Epithelial cell of proximal tubule (primary cell): ENCODE results near the gene PLS3. TPM values are rescaled to one million over a fixed set of nuclear protein-coding genes. Genes with fewer than 3 reads are reported as not detected.
"Not testable (repeated sequence)": the region's sequence is repeated elsewhere in the genome, so short reads cannot be mapped to it uniquely, and the experiment has no call there.

Experiments
- DNase-seq: peaks from one replicate; pipeline ENCODE4 v3.0.0-alpha.2; 2011; ENCODE audit warnings: low read depth
- H3K4me3 ChIP-seq: 2 replicates; pipeline ENCODE4 v1.5.1; 2011; ENCODE audit warnings: low read depth, mild to moderate bottlenecking, low read length
- total RNA-seq: library from RNA; depleted of rRNA; stranded (reverse); fragments of >200 nt; gene quantifications from 2 replicates; pipeline ENCODE4 v1.2.3, GENCODE V29; 2015
- TF ChIP-seq, protein P1 (sequence below): conservative IDR thresholded peaks from 2 replicates; pipeline ENCODE4 v1.5.1; 2012; ENCODE audit warnings: low read depth, mild to moderate bottlenecking, low read length

PLS3 gene
- total RNA-seq, 1 donor from 2014 or later: 133 TPM

DNA sequence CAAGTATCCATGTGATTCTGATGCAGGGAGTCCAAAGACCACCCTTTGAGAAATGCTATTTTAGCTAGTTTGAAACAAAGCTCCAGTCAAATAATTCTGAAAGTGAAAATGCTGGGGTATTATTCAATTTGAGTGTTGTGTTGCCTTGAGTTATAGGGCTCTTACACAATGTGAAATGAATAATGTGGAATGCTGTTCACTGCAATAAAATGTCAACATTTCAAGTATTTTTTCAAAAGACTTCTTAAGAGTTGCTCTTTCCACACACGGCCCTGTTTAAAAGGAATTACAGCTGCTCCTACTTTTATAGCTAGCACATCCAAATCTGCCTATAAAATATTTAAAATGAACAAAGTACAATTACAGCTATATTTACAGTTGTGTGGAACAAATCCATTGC is 27.5 kb upstream of the PLS3 start:
- TF ChIP-seq, protein P1, sequence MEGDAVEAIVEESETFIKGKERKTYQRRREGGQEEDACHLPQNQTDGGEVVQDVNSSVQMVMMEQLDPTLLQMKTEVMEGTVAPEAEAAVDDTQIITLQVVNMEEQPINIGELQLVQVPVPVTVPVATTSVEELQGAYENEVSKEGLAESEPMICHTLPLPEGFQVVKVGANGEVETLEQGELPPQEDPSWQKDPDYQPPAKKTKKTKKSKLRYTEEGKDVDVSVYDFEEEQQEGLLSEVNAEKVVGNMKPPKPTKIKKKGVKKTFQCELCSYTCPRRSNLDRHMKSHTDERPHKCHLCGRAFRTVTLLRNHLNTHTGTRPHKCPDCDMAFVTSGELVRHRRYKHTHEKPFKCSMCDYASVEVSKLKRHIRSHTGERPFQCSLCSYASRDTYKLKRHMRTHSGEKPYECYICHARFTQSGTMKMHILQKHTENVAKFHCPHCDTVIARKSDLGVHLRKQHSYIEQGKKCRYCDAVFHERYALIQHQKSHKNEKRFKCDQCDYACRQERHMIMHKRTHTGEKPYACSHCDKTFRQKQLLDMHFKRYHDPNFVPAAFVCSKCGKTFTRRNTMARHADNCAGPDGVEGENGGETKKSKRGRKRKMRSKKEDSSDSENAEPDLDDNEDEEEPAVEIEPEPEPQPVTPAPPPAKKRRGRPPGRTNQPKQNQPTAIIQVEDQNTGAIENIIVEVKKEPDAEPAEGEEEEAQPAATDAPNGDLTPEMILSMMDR: no peak
- H3K4me3 ChIP-seq: no peak overlapping the region
- no peak for DNase-seq

DNA sequence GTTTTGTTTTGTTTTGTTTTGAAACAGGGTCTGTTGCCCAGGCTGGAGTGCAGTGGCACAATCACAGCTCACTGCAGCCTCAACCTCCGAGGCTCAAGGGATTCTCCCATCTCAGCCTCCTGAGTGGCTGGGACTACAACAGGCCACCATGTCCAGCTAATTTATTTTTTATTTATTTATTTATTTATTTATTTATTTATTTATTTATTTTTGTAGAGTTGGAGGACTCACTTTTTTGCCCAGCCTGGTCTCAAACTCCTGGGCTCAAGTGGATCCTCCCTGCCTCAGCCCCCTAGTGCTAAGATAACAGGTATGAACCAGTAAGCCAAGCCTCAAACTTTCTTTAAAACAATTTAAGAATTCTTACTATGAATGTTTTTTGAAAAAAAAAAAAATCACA is 26.6 kb upstream of the PLS3 start:
- no peak for DNase-seq
- H3K4me3 ChIP-seq: no peak overlapping the region
- TF ChIP-seq, protein P1: no peak

DNA sequence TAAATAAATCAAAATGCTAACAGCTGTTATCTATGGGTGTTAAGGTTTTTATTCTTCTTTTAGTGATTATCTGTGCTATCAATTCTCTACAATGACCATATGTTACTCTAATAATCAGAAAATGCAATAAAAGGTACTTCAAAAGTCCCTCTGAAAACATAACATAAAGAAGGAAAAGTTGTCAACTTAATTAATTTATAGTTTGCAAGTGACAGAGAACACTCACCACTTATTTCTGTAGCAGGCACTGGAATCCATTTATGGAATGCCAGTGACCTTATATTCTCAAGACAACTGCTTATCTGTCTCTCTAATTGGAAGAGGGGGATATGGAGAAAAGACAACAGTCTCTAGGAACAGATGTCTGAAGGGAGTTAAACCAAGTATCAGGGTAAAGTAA is 25.6 kb upstream of the PLS3 start:
- no peak overlapping the region for H3K4me3 ChIP-seq
- DNase-seq: no peak
- TF ChIP-seq, protein P1: no peak

DNA sequence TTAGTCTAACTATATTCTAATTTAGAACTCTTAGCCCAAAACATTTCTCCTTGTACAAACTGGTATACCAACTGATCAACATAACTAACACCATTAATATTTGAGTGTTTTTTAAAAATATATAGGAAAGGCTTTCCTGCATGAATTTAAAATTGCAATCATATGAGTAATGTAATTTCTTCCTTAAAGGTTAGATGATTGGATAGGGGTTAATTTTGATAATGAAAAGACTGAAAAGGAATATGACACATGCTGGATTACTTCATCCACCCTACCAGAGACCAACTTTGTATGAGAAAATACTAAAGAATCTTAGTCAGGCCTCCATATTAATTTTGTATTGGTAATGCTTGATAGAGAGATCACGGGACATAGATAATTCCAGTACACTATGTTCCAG is 25.1 kb upstream of the PLS3 start:
- TF ChIP-seq, protein P1: no peak
- H3K4me3 ChIP-seq: no peak overlapping the region
- no peak for DNase-seq

DNA sequence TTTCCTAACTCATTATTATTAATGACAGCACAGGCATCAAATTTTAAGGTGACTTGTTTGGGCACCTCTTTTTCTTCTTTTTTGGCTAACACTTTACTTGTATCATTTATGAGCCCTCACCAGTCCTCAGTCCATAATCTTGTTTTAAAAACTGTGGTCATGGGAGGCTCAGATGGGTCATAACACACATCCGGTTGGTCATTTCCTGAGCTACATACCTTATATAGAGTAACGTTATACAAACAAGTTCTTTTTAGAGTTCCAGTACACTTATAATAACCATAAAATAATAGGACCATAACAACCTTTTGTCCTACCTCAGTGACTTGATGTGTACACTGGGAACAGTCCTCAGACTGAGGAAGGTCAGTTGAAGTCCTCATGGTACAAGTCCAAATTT is 21.1 kb upstream of the PLS3 start:
- DNase-seq: no peak
- H3K4me3 ChIP-seq: no peak overlapping the region
- TF ChIP-seq, protein P1: no peak

DNA sequence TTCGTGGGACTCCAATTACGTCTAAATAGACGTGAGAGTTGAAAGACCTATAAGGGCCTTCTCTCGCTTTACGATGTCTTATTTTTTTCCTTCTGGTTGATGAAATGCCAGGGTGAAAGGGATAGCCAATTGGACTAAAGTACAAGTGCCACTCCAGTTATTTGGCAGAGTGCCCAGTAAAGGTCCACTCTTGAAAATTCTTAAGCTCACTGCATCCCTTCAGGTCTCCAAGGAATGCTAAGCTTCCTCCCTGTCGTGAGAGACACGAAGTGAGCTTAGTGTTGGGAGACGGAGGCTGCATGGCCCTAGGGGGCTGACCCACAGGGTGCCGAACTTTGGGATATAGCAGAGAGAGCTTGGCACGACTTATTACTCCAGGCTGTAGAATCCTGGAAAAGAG is 19.9 kb upstream of the PLS3 start:
- DNase-seq, H3K4me3 ChIP-seq: not testable (repeated sequence)

DNA sequence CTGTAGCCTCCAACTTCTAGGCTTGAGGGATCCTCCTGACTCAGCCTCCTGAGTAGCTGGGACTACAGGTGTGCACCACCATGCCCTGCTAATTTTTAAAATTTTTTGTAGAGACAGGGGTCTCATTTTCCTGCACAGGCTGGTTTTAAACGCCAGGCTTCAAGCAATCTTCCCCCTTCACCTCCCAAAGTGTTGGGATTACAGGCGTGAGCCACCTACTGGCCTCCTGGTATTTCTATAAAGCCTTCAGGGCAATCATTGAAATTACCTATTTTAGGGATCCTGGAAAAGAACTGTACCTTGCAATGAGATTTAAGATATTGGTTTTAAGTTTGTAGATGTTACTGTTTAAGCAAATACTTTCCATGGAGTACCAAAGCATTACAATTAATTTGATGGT is 13.5 kb upstream of the PLS3 start:
- TF ChIP-seq, protein P1: peak; percentile 28
- DNase-seq: no peak
- H3K4me3 ChIP-seq: no peak overlapping the region

DNA sequence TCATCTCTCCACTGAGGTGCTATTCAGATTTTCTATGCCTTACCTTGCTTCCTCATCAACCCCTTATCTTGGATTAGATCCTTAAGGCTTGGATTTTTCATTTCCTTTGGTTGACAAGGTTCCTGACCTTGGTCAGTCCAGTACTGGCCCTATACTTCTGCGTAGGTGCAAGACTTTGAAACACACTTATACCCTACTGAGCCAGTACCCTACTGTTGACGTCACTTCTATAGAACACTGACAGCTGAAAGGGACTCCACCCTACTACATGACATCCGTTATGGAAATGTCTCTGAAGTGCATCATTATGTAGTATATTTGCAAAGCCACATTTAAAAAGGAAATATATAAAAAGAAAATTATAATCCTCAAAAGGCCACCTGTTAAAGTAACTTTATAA is 12.0 kb upstream of the PLS3 start:
- no peak for DNase-seq
- TF ChIP-seq, protein P1: no peak
- H3K4me3 ChIP-seq: no peak overlapping the region
